Lower lobe of right lung (tissue), 2 donors: Measurements from ENCODE around the gene NKD1. TPM values are rescaled to one million over a fixed set of nuclear protein-coding genes. Genes with fewer than 3 reads are reported as not detected.
A peak's percentile ranks its signal among the peaks of the same experiment; 100 is the strongest.

Source experiments
- ATAC-seq, 2 donors: fragments of 200-7000 bp; cut with Tn5 transposase; one replicate each; pipeline ENCODE4 v1.9.1; 2020 to 2022; ENCODE audit warnings: mild to moderate bottlenecking in 2 of 2, moderate library complexity in 2 of 2
- DNase-seq: peaks from one replicate; pipeline ENCODE4 v3.0.0-alpha.2; 2020
- H3K27ac ChIP-seq: fragments of 200-600 bp; one replicate; pipeline ENCODE4 v1.8.0; 2022
- H3K27me3 ChIP-seq: fragments of 200-600 bp; one replicate; pipeline ENCODE4 v1.8.0; 2022; ENCODE audit warnings: low read depth
- H3K36me3 ChIP-seq: fragments of 200-600 bp; one replicate; pipeline ENCODE4 v1.8.0; 2022; ENCODE audit warnings: mild to moderate bottlenecking
- H3K4me1 ChIP-seq: fragments of 200-600 bp; one replicate; pipeline ENCODE4 v1.8.0; 2022
- H3K4me3 ChIP-seq: fragments of 200-600 bp; one replicate; pipeline ENCODE4 v1.8.0; 2022; ENCODE audit warnings: mild to moderate bottlenecking
- H3K9me3 ChIP-seq: fragments of 200-600 bp; one replicate; pipeline ENCODE4 v1.8.0; 2022
- intact Hi-C: fragments of 100-400 bp; cut with DNase I; formaldehyde crosslinking; loops from one replicate; pipeline ENCODE4 v1.11.0; 2022
- total RNA-seq: library from RNA; stranded (reverse); fragmentation: NEBNext Ultra II Directional; extraction: Animal tissue kit (Norgen Biotek cat#: 25700); gene quantifications from one replicate; pipeline ENCODE4 v1.2.1, GENCODE V29; 2021
- TF ChIP-seq, protein P1 (sequence below): fragments of 200-600 bp; IDR thresholded peaks from one replicate; pipeline ENCODE4 v1.8.0; 2022; ENCODE audit warnings: antibody characterized with exemption, mild to moderate bottlenecking
- donor health status: DM: no; HTN: yes; CAD: no; lungs with severe emphysema.

NKD1 gene
- total RNA-seq, 1 donor from 2014 or later, result 30.7 TPM

DNA sequence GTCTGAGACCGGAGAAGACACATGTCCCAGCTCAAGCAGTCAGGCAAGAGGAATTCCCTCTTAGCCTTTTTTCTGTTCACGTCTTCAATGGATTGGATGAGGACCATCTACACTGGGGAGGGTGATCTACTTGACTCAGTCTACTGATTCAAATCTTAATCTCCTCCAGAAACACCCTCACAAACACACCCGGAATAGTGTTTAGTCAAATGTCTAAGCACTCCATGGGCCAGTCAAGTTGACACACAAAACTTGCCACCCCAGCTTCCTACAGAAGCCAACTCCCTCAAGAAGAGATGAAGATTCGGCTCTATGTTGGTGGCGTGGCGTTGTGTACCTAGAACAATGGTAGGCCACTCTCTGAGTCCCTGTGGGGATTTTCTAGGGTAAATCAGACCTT lies 22.5 kb upstream of the NKD1 start:
- Histone ChIP-seq H3K4me1 (no peaks in the 10 kb centered on the region), H3K9me3 (no peaks in the 10 kb centered on the region), H3K4me3 (no peak overlapping the region), H3K27me3 (peaks cover 14% of the 10 kb centered on the region), H3K27ac (no peak overlapping the region), H3K36me3 (no peaks in the 10 kb centered on the region)
- intact Hi-C loops, result no loop called here
- ATAC-seq (no peak), DNase-seq (no peak)
- TF ChIP-seq, protein P1, sequence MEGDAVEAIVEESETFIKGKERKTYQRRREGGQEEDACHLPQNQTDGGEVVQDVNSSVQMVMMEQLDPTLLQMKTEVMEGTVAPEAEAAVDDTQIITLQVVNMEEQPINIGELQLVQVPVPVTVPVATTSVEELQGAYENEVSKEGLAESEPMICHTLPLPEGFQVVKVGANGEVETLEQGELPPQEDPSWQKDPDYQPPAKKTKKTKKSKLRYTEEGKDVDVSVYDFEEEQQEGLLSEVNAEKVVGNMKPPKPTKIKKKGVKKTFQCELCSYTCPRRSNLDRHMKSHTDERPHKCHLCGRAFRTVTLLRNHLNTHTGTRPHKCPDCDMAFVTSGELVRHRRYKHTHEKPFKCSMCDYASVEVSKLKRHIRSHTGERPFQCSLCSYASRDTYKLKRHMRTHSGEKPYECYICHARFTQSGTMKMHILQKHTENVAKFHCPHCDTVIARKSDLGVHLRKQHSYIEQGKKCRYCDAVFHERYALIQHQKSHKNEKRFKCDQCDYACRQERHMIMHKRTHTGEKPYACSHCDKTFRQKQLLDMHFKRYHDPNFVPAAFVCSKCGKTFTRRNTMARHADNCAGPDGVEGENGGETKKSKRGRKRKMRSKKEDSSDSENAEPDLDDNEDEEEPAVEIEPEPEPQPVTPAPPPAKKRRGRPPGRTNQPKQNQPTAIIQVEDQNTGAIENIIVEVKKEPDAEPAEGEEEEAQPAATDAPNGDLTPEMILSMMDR, result no peak

DNA sequence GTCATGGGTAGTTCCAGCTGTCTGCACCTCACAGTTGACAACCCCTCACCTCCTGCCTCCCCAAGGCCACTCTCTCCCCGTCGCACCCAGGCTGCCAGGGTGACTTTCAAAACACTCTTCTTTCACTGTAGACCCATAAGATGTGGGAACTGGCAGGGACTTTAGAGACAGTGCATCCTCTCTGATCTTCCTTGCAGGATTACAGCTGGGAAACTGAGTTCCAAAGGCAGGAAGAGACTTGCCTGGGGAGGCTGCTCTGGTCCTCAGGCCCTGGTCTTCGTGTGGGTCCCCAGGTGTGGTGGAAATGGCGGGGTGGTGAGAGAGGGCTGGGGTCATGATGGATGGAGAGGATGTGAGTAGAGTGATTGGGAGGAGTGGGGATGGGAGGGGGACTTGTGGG lies 21.9 kb upstream of the NKD1 start:
- ATAC-seq (peak in 1 of 2 donors; percentile 8), DNase-seq (no peak)
- H3K27me3 ChIP-seq, result peaks cover 14% of the 10 kb centered on the region
- intact Hi-C loops, result no loop called here
- H3K9me3 ChIP-seq, result no peaks in the 10 kb centered on the region
- H3K36me3 ChIP-seq, result no peaks in the 10 kb centered on the region
- no peak overlapping the region for H3K27ac ChIP-seq
- TF ChIP-seq, protein P1, result no peak
- no peaks in the 10 kb centered on the region for H3K4me1 ChIP-seq
- no peak overlapping the region for H3K4me3 ChIP-seq

DNA sequence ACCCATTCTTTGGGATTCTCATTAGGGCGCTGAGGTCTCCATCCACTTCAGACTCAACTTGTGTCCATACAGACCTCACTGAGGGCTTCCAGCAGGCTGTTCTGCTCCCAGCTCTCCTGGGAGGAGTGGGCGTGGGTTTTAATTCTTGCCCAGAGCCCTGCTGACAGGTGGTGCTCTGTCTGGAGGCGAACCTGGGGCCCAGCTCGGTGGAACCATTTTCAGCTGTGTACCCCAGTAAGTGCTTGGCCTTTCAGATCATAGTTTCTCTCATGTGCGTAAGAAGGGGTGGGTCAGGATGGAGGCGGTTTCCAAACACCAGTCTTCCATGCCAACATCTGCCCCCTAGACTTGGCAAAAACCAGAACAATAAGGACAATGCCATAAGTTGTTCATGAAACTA lies 21.4 kb upstream of the NKD1 start:
- H3K4me1 ChIP-seq, result no peaks in the 10 kb centered on the region
- no peaks in the 10 kb centered on the region for H3K9me3 ChIP-seq
- H3K4me3 ChIP-seq, result no peak overlapping the region
- no peak overlapping the region for H3K27ac ChIP-seq
- intact Hi-C loops, result no loop called here
- ATAC-seq, result no peak
- DNase-seq, result no peak
- H3K36me3 ChIP-seq, result no peaks in the 10 kb centered on the region
- H3K27me3 ChIP-seq, result peaks cover 14% of the 10 kb centered on the region
- TF ChIP-seq, protein P1, result no peak

DNA sequence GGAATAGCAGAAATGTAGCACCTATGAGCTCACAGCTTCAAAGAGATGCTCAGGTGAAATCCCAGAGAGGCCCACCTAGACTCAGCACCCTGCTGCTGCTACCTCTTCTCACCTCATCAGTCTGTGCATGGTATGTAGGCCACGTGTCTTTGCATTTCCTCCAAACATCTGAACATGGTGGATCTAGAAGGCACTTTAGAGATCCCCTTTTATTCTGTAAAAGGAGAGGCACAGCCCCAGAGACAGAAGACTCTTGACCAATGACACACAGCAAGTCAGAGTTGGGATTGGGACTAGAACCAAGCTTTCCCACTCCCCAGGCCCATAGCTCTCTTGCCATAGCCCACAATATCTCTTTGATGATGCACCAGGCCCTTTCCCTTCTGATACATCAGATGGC lies 19.4 kb upstream of the NKD1 start:
- intact Hi-C loops, result no loop called here
- Histone ChIP-seq H3K9me3 (no peaks in the 10 kb centered on the region), H3K27ac (no peak overlapping the region), H3K36me3 (no peaks in the 10 kb centered on the region), H3K27me3 (no peaks in the 10 kb centered on the region), H3K4me3 (no peak overlapping the region), H3K4me1 (no peaks in the 10 kb centered on the region)
- DNase-seq, result no peak
- no peak for ATAC-seq
- TF ChIP-seq, protein P1, result no peak

DNA sequence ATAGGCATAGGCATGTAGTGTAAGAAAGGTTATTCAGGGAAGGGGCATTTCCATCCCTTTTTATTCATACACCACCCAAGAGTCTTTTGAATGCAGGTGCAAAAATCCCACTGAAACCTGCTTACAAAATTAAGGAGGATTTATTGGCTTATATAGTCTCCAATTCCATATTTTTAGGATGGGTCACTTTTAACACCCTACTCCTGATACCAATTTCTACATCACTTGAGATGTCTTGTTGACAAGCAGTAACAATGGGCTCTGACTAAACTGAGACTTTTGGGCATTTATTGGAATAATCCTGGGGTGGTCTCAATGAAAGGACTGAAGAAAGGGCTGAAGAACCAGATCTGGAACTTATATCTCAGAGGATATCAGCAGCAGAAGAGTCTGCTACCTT lies 18.9 kb upstream of the NKD1 start:
- ATAC-seq (no peak), DNase-seq (no peak)
- TF ChIP-seq, protein P1, result no peak
- H3K4me3 ChIP-seq, result no peak overlapping the region
- no peaks in the 10 kb centered on the region for H3K27me3 ChIP-seq
- H3K27ac ChIP-seq, result no peak overlapping the region
- intact Hi-C loops, result no loop called here
- H3K4me1 ChIP-seq, result no peaks in the 10 kb centered on the region
- no peaks in the 10 kb centered on the region for H3K36me3 ChIP-seq
- no peaks in the 10 kb centered on the region for H3K9me3 ChIP-seq
